ENCODE results near the gene PRM3.

The PRM3 gene

GRCh38 chr16:11258553-11259492 is 14.6 kb downstream of the PRM3 start:
- DNase-seq, result no peak

GRCh38 chr16:11257131-11257938 is 16.1 kb downstream of the PRM3 start:
- DNase-seq, result peak; percentile 94

GRCh38 chr16:11256661-11257130 is 16.7 kb downstream of the PRM3 start:
- no peak for DNase-seq

GRCh38 chr16:11255737-11256660 is 17.4 kb downstream of the PRM3 start, which contains the start of gene SOCS1:
Gene SOCS1 (minus strand): TSS chr16:11256204. CDS start chr16:11255478, 726 bp downstream.
- DNase-seq, result peak; percentile 93

GRCh38 chr16:11254913-11255736 is 18.3 kb downstream of the PRM3 start:
- DNase-seq, result peak; percentile 75

- no peak for DNase-seq
Measured at GRCh38 chr16:11253995-11254912, 19.2 kb downstream of the PRM3 start.

- DNase-seq, result peak; percentile 64
Measured at GRCh38 chr16:11253009-11253994, 20.1 kb downstream of the PRM3 start.

- DNase-seq, result no peak
Measured at GRCh38 chr16:11252482-11252931, 20.9 kb downstream of the PRM3 start.

- DNase-seq, result peak; percentile 70
Measured at GRCh38 chr16:11251525-11252481, 21.6 kb downstream of the PRM3 start.

- DNase-seq, result no peak
Measured at GRCh38 chr16:11250786-11251524, 22.5 kb downstream of the PRM3 start.

- DNase-seq, result no peak
Measured at GRCh38 chr16:11250091-11250785, 23.2 kb downstream of the PRM3 start.

- DNase-seq, result no peak
Measured at GRCh38 chr16:11249233-11250061, 24.0 kb downstream of the PRM3 start.

- no peak for DNase-seq
Measured at GRCh38 chr16:11248133-11248532, 25.3 kb downstream of the PRM3 start.

- no peak for DNase-seq
Measured at GRCh38 chr16:11245988-11246387, 27.4 kb downstream of the PRM3 start.

GRCh38 chr16:11245222-11245737 is 28.1 kb downstream of the PRM3 start:
- DNase-seq, result no peak
